Thyroid gland (tissue), 4 donors: ENCODE measurements around the gene SLC35F6.

Source experiments
- POLR2A ChIP-seq, 2 donors: fragments of 450-650 bp; IDR thresholded peaks; one replicate each; pipeline ENCODE4 v1.6.1; 2017; ENCODE audit warnings: antibody characterized with exemption in 2 of 2, mild to moderate bottlenecking in 2 of 2, moderate library complexity in 1 of 2
- TF ChIP-seq, protein P1 (sequence below), 6 experiments: fragments of 200-600 bp in 3 of 6; fragments of 450-650 bp in 3 of 6; sonication (generic) in 3 of 6; IDR thresholded peaks; one replicate each; pipeline ENCODE4 v1.5.1; 2016 to 2019; ENCODE audit warnings: antibody characterized with exemption in 6 of 6, mild to moderate bottlenecking in 2 of 6, inconsistent platforms in 1 of 6, moderate library complexity in 1 of 6

DNA sequence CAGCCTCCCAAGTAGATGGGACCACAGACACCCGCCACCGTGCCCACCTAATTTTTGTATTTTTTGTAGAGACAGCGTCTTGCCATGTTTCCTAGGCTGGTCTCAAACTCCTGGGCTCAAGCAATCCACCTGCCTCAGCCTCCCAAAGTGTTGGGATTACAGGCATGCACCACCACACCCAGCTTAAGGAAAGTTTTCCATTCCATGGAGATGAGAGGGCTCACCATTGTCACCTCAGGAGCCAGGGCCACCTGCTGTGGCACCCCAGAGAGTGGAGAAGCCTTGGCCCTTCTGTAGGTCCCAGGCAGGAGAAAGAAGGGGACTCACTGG is 4.6 kb downstream of the SLC35F6 start:
- TF ChIP-seq, protein P1, sequence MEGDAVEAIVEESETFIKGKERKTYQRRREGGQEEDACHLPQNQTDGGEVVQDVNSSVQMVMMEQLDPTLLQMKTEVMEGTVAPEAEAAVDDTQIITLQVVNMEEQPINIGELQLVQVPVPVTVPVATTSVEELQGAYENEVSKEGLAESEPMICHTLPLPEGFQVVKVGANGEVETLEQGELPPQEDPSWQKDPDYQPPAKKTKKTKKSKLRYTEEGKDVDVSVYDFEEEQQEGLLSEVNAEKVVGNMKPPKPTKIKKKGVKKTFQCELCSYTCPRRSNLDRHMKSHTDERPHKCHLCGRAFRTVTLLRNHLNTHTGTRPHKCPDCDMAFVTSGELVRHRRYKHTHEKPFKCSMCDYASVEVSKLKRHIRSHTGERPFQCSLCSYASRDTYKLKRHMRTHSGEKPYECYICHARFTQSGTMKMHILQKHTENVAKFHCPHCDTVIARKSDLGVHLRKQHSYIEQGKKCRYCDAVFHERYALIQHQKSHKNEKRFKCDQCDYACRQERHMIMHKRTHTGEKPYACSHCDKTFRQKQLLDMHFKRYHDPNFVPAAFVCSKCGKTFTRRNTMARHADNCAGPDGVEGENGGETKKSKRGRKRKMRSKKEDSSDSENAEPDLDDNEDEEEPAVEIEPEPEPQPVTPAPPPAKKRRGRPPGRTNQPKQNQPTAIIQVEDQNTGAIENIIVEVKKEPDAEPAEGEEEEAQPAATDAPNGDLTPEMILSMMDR (IDR thresholded peaks at IDR 0.05), result no peak
- TF ChIP-seq POLR2A (IDR thresholded peaks at IDR 0.05), result no peak
